ENCODE measurements around the gene CDH13.

GRCh38 chr16:83231729-83232128, 605.0 kb downstream of the CDH13 start:
- TF ChIP-seq CTCF (conservative IDR thresholded peaks at IDR 0.05; ENCODE audit: low read depth, low read length) = no peak
- no peak for TF ChIP-seq EZH2 (IDR thresholded peaks at IDR 0.05; ENCODE audit: borderline replicate concordance, low read depth, low read length, poor library complexity, severe bottlenecking)

All from A673 (cell line).